IMR-90 (cell line): ENCODE results near the gene EGLN3. TPM values are rescaled to one million over a fixed set of nuclear protein-coding genes. Genes with fewer than 3 reads are reported as not detected.

Experiments used
- ATAC-seq: fragments of 200-7000 bp; cut with Tn5 transposase; 2 replicates; pipeline ENCODE4 v1.9.1; 2020; ENCODE audit warnings: low read depth, mild to moderate bottlenecking, moderate library complexity
- BruUV-seq: library from RNA; stranded (reverse); fragments of 400-500 nt; replicated peaks from 2 replicates; lab custom pipeline; 2021; lab: Mats Ljungman, UMichigan
- CTCF ChIA-PET: fragments of 300-600 bp; formaldehyde crosslinking; extraction: SDS; loops from one replicate; lab custom pipeline; 2021; ENCODE audit warnings: antibody characterized with exemption; lab: Yijun Ruan, JAX
- POLR2A ChIA-PET: fragments of 300-600 bp; sonication (Branson Sonifier 250); formaldehyde crosslinking; loops from one replicate; lab custom pipeline; 2022; ENCODE audit warnings: antibody characterized with exemption; ENCODE audit not compliant: unreplicated experiment; lab: Charles Lee
- DNase-seq: peaks from one replicate; pipeline ENCODE4 v3.0.0; 2013
- H2AFZ ChIP-seq: replicated peaks from 2 replicates; pipeline ENCODE3; 2013; ENCODE audit warnings: low read length, mild to moderate bottlenecking; ENCODE audit not compliant: poor library complexity
- H2AK5ac ChIP-seq: 2 replicates; pipeline ENCODE4 v1.6.1; 2013; ENCODE audit warnings: low read depth, low read length, inconsistent platforms
- H2AK9ac ChIP-seq: replicated peaks from 2 replicates; pipeline ENCODE3; 2013; ENCODE audit warnings: mild to moderate bottlenecking, low read depth, low read length, moderate library complexity; ENCODE audit not compliant: poor library complexity
- H2BK120ac ChIP-seq: 2 replicates; pipeline ENCODE4 v1.6.1; 2013; ENCODE audit warnings: low read depth, low read length, inconsistent platforms
- H2BK15ac ChIP-seq: 3 replicates; pipeline ENCODE4 v1.6.1; 2013; ENCODE audit warnings: low read depth, low read length, inconsistent platforms
- H2BK20ac ChIP-seq: 2 replicates; pipeline ENCODE4 v1.6.1; 2013; ENCODE audit warnings: low read depth, mild to moderate bottlenecking, inconsistent platforms, low read length, moderate library complexity
- H2BK5ac ChIP-seq: 2 replicates; pipeline ENCODE4 v1.6.1; 2013; ENCODE audit warnings: mild to moderate bottlenecking, low read depth, low read length, inconsistent platforms; ENCODE audit not compliant: poor library complexity, severe bottlenecking
- H3K14ac ChIP-seq: replicated peaks from 2 replicates; pipeline ENCODE4 v1.6.1; 2013; ENCODE audit warnings: low read depth, low read length, inconsistent platforms
- H3K18ac ChIP-seq: 2 replicates; pipeline ENCODE4 v1.6.1; 2013; ENCODE audit warnings: low read depth, low read length, control low read depth
- H3K23ac ChIP-seq: 2 replicates; pipeline ENCODE4 v1.6.1; 2013; ENCODE audit warnings: low read depth, low read length, inconsistent platforms
- H3K27ac ChIP-seq: 2 replicates; pipeline ENCODE4 v1.5.1; 2013; ENCODE audit warnings: mild to moderate bottlenecking, control low read depth, low read length; ENCODE audit not compliant: insufficient read depth
- H3K27me3 ChIP-seq: 2 replicates; pipeline ENCODE4 v1.6.1; 2013; ENCODE audit warnings: low read length; ENCODE audit not compliant: control insufficient read depth, insufficient read depth
- H3K36me3 ChIP-seq: 2 replicates; pipeline ENCODE4 v1.6.1; 2013; ENCODE audit warnings: low read length, mixed read lengths; ENCODE audit not compliant: control insufficient read depth, insufficient read depth
- H3K4ac ChIP-seq: 2 replicates; pipeline ENCODE4 v1.6.1; 2013; ENCODE audit warnings: low read depth, low read length, inconsistent platforms
- H3K4me1 ChIP-seq: 2 replicates; pipeline ENCODE4 v1.6.1; 2013; ENCODE audit warnings: low read length, mixed read lengths; ENCODE audit not compliant: control insufficient read depth, insufficient read depth
- H3K4me2 ChIP-seq: 2 replicates; pipeline ENCODE4 v1.6.1; 2013; ENCODE audit warnings: low read depth, mild to moderate bottlenecking, control low read depth, low read length, moderate library complexity
- H3K4me3 ChIP-seq: 2 replicates; pipeline ENCODE4 v1.5.1; 2013; ENCODE audit warnings: low read depth, mild to moderate bottlenecking, control low read depth, low read length, moderate library complexity; ENCODE audit not compliant: insufficient read depth
- H3K56ac ChIP-seq: 2 replicates; pipeline ENCODE4 v1.6.1; 2013; ENCODE audit warnings: low read length, inconsistent platforms; ENCODE audit not compliant: insufficient read depth; ENCODE audit errors: extremely low read depth
- H3K79me1 ChIP-seq, 2 experiments: 2 replicates each; pipeline ENCODE4 v1.6.1; 2013; ENCODE audit warnings: low read length in 2 of 2, inconsistent platforms in 1 of 2, low read depth in 1 of 2
- H3K9ac ChIP-seq: 2 replicates; pipeline ENCODE4 v1.6.1; 2013; ENCODE audit warnings: low read depth, low read length, control low read depth
- H3K9me1 ChIP-seq: 2 replicates; pipeline ENCODE4 v1.6.1; 2013; ENCODE audit warnings: low read length, inconsistent platforms; ENCODE audit not compliant: insufficient read depth
- H3K9me3 ChIP-seq: 2 replicates; pipeline ENCODE4 v1.6.1; 2013; ENCODE audit warnings: low read length; ENCODE audit not compliant: control insufficient read depth, insufficient read depth
- H4K20me1 ChIP-seq: 2 replicates; pipeline ENCODE4 v1.6.1; 2013; ENCODE audit warnings: low read length, inconsistent platforms; ENCODE audit not compliant: insufficient read depth
- H4K5ac ChIP-seq: 2 replicates; pipeline ENCODE4 v1.6.1; 2013; ENCODE audit warnings: mild to moderate bottlenecking, low read depth, low read length, control low read depth
- H4K8ac ChIP-seq, 2 experiments: 2 replicates each; pipeline ENCODE4 v1.6.1; 2013; ENCODE audit warnings: low read depth in 2 of 2, low read length in 2 of 2, control low read depth in 1 of 2, inconsistent platforms in 1 of 2
- H4K91ac ChIP-seq: 2 replicates; pipeline ENCODE4 v1.6.1; 2013; ENCODE audit warnings: low read depth, low read length, inconsistent platforms; ENCODE audit not compliant: insufficient read depth
- BHLHE40 ChIP-seq: fragments of 150-350 bp; IDR thresholded peaks from 2 replicates; pipeline ENCODE4 v1.6.1; 2016; ENCODE audit warnings: mild to moderate bottlenecking, low read depth, low read length
- CEBPB ChIP-seq: IDR thresholded peaks from 2 replicates; pipeline ENCODE4 v1.6.1; 2012; ENCODE audit warnings: low read depth, low read length, improper control_type of control experiment
- CHD1 ChIP-seq: IDR thresholded peaks from 2 replicates; pipeline ENCODE4 v1.6.1; 2012; ENCODE audit warnings: low read depth, low read length, improper control_type of control experiment
- CTCF ChIP-seq: conservative IDR thresholded peaks from 2 replicates; pipeline ENCODE4 v1.5.1; 2012; ENCODE audit warnings: mild to moderate bottlenecking, low read depth, low read length, improper control_type of control experiment
- ELK1 ChIP-seq: fragments of 150-350 bp; IDR thresholded peaks from 2 replicates; pipeline ENCODE4 v1.6.1; 2016; ENCODE audit warnings: low read depth, mild to moderate bottlenecking, low read length, moderate library complexity, borderline replicate concordance
- FOS ChIP-seq: fragments of 150-350 bp; IDR thresholded peaks from 2 replicates; pipeline ENCODE4 v1.6.1; 2016; ENCODE audit warnings: low read depth, low read length
- MAFK ChIP-seq: IDR thresholded peaks from 2 replicates; pipeline ENCODE4 v1.6.1; 2012; ENCODE audit warnings: low read depth, low read length, improper control_type of control experiment
- MAZ ChIP-seq: IDR thresholded peaks from 2 replicates; pipeline ENCODE4 v1.6.1; 2012; ENCODE audit warnings: low read depth, mild to moderate bottlenecking, low read length, improper control_type of control experiment, moderate library complexity, borderline replicate concordance
- MXI1 ChIP-seq: IDR thresholded peaks from 2 replicates; pipeline ENCODE4 v1.6.1; 2012; ENCODE audit warnings: low read depth, mild to moderate bottlenecking, low read length, moderate library complexity, borderline replicate concordance
- NFE2L2 ChIP-seq: fragments of 150-350 bp; IDR thresholded peaks from 2 replicates; pipeline ENCODE4 v1.6.1; 2016; ENCODE audit warnings: low read depth, mild to moderate bottlenecking, low read length
- POLR2A ChIP-seq: IDR thresholded peaks from 2 replicates; pipeline ENCODE4 v1.6.1; 2012; ENCODE audit warnings: mild to moderate bottlenecking, low read depth, low read length
- RAD21 ChIP-seq: IDR thresholded peaks from 2 replicates; pipeline ENCODE4 v1.6.1; 2012; ENCODE audit warnings: low read length, improper control_type of control experiment
- RCOR1 ChIP-seq: IDR thresholded peaks from 2 replicates; pipeline ENCODE4 v1.6.1; 2012; ENCODE audit warnings: mild to moderate bottlenecking, low read length, improper control_type of control experiment; ENCODE audit not compliant: insufficient replicate concordance
- SMC3 ChIP-seq: fragments of 150-350 bp; IDR thresholded peaks from 2 replicates; pipeline ENCODE4 v1.6.1; 2016; ENCODE audit warnings: low read depth, mild to moderate bottlenecking, antibody characterized with exemption, low read length, moderate library complexity
- WGBS, 2 experiments: methylation state at CpG; one replicate each; pipeline versions ENCODE4 v1.1.5 to v1.1.7; 2013; ENCODE audit warnings: missing lambda C conversion rate in 2 of 2; ENCODE audit not compliant: insufficient read length in 1 of 2; ENCODE audit errors: extremely low coverage in 2 of 2; 5-methylcytosine and 5-hydroxymethylcytosine counted together
- dilution Hi-C: fragments of 300-500 bp; cut with HindIII; formaldehyde crosslinking; loops from one replicate; pipeline ENCODE4 v1.14.3; 2018; ENCODE audit warnings: low sequenced_read_pairs; ENCODE audit not compliant: unreplicated experiment
- in situ Hi-C: fragments of 300-500 bp; cut with MboI; formaldehyde crosslinking; loops from 3 replicates; pipeline ENCODE4 v1.14.3; 2019; ENCODE audit warnings: low sequenced_read_pairs, inconsistent platforms, mixed read lengths
- intact Hi-C: fragments of 100-400 bp; cut with micrococcal nuclease; formaldehyde crosslinking; loops from 2 replicates; pipeline ENCODE4 v1.10.0; 2022
- polyA plus RNA-seq, 3 experiments: library from polyadenylated mRNA; depleted of rRNA; stranded (reverse); fragments of >200 nt; gene quantifications; 2 replicates each; pipeline ENCODE4 v1.2.3, GENCODE V29; 2012; ENCODE audit warnings: low replicate concordance in 1 of 3
- total RNA-seq: library from RNA; depleted of rRNA; stranded (reverse); fragments of >200 nt; gene quantifications from 2 replicates; pipeline ENCODE4 v1.2.3, GENCODE V29; 2012

The EGLN3 gene
- total and polyA plus RNA-seq, 2 of the 4 experiments (the other 2 are of a cell fraction) = under 0.01 to 0.03 TPM

- no peak for TF ChIP-seq CEBPB
- TF ChIP-seq MXI1 = no peak
- no peak for TF ChIP-seq FOS
These were observed at the start of gene EGLN3 (continued) for GRCh38 chr14:33950320-33951182.

- H4K8ac ChIP-seq = no peak overlapping the region
- no peak overlapping the region for H2BK15ac ChIP-seq
- ChIA-PET POLR2A (no interaction called here), CTCF (no interaction called here)
- H3K36me3 ChIP-seq = no peaks in the 10 kb centered on the region
- H3K4me2 ChIP-seq = no peak overlapping the region
- H2AFZ ChIP-seq = no peak overlapping the region
- intact Hi-C loops (no loop called here), dilution Hi-C loops (no loop called here), in situ Hi-C loops (no loop called here)
- H3K9ac ChIP-seq = no peak overlapping the region
- no peaks in the 10 kb centered on the region for H3K9me1 ChIP-seq
- H2BK5ac ChIP-seq = no peak overlapping the region
- H3K79me1 ChIP-seq = no peaks in the 10 kb centered on the region
- no TSS peak for BruUV-seq
- H4K20me1 ChIP-seq = no peaks in the 10 kb centered on the region
- H3K14ac ChIP-seq = no peak overlapping the region
- H4K91ac ChIP-seq = no peak overlapping the region
- no peak overlapping the region for H3K4ac ChIP-seq
- no peak overlapping the region for H2BK120ac ChIP-seq
- DNase-seq (no peak), ATAC-seq (no peak)
- WGBS, 2 experiments = no CpG with 5 or more reads among the region's 4 CpGs
- no peak overlapping the region for H2AK5ac ChIP-seq
- no peak overlapping the region for H2AK9ac ChIP-seq
- H3K4me3 ChIP-seq = no peak overlapping the region
- no peak overlapping the region for H4K5ac ChIP-seq
- H3K23ac ChIP-seq = no peak overlapping the region
- H3K56ac ChIP-seq = no peak overlapping the region
- no peak overlapping the region for H3K27ac ChIP-seq
- peaks cover under 1% of the 10 kb centered on the region; the same call in 1 of the 2 replicates for H3K27me3 ChIP-seq
- H2BK20ac ChIP-seq = no peak overlapping the region
- no peak overlapping the region for H3K18ac ChIP-seq
- no peaks in the 10 kb centered on the region for H3K4me1 ChIP-seq
- no peaks in the 10 kb centered on the region for H3K9me3 ChIP-seq
- TF ChIP-seq CEBPB = no peak
- TF ChIP-seq SMC3 = no peak
- TF ChIP-seq MAFK = no peak
- no peak for TF ChIP-seq MAZ
- no peak for TF ChIP-seq ELK1
- TF ChIP-seq NFE2L2 = no peak
- no peak for TF ChIP-seq MXI1
- TF ChIP-seq POLR2A = no peak
- no peak for TF ChIP-seq CTCF
- TF ChIP-seq BHLHE40 = no peak
- TF ChIP-seq RAD21 = no peak
- TF ChIP-seq RCOR1 = no peak
- TF ChIP-seq CHD1 = no peak
These were observed 49.5 kb upstream of the EGLN3 start for GRCh38 chr14:34000396-34000795.
